ENCODE data around the gene BAZ2B. TPM values are rescaled to one million over a fixed set of nuclear protein-coding genes. Genes with fewer than 3 reads are reported as not detected.
"Not testable (repeated sequence)": the region's sequence is repeated elsewhere in the genome, so short reads cannot be mapped to it uniquely, and the experiment has no call there.

Gene BAZ2B
- polyA plus RNA-seq, 2 donors: 12.5 to 18.3 TPM

DNA sequence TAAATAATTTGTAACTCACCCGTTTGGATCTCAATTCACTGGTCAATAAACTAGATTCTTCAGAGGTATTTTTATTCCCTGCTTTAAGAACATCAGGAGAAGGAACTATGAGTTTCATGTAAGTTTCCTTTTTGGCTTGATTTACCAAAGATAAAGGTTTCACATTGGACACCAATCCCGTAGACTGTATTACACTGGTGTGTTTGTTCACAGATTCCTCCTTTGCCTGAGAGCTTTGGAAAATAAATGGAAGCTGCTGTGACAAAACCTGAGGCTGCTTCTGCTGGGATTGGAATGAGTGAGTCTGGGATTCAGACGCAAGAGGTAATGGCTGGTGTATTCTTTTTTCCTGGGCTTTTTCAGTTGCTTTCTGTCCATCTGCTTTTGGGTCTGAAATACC, 178.1 kb downstream of the BAZ2B start:
- H3K4me1 ChIP-seq (ENCODE audit: control insufficient read depth in 2 of 2, insufficient read depth in 2 of 2, low read length in 1 of 2): no peaks in the 10 kb centered on the region
- no peaks in the 10 kb centered on the region for H3K9me3 ChIP-seq (ENCODE audit: control insufficient read depth in 2 of 2, insufficient read depth in 1 of 2, low read depth in 1 of 2, low read length in 1 of 2)
- no peak overlapping the region for H3K27ac ChIP-seq (ENCODE audit: low read depth in 2 of 2, low read length in 1 of 2)
- 82 to 93% methylated on average over 3 of the region's 3 CpGs for WGBS, 2 donors
- H3K4me3 ChIP-seq (ENCODE audit: low read depth in 1 of 2, low read length in 2 of 2): no peak overlapping the region
- H3K27me3 ChIP-seq (ENCODE audit: control insufficient read depth in 1 of 2, insufficient read depth in 2 of 2, low read length in 2 of 2): no peaks in the 10 kb centered on the region
- peaks cover 0 to 5% of the 10 kb centered on the region in 2 donors for H3K36me3 ChIP-seq (ENCODE audit: control insufficient read depth in 2 of 2, insufficient read depth in 2 of 2, low read length in 1 of 2)

DNA sequence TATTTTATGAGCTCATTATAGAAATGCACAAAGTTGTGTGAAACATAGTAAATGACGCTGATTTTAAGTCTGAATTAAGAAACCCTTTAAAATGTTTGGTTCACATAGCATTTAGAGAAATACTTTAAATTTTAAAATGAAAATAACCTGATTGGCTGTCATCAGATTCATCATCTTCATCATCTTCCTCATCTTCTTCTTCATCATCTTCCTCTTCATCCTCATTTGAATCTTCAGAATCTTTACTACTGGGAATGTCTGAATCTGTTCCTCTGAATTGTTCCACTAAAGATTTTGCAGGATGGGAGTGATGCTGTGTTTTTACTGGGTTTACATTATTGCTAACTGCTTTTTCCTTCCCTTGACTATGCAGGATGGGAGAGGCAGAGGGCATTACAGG, 183.7 kb downstream of the BAZ2B start:
- no peak overlapping the region for H3K27ac ChIP-seq (ENCODE audit: low read depth in 2 of 2, low read length in 1 of 2)
- H3K4me1 ChIP-seq (ENCODE audit: control insufficient read depth in 2 of 2, insufficient read depth in 2 of 2, low read length in 1 of 2): no peaks in the 10 kb centered on the region
- 97 to 98% methylated on average over 1 of the region's 1 CpG for WGBS, 2 donors
- no peaks in the 10 kb centered on the region for H3K9me3 ChIP-seq (ENCODE audit: control insufficient read depth in 2 of 2, insufficient read depth in 1 of 2, low read depth in 1 of 2, low read length in 1 of 2)
- H3K4me3 ChIP-seq (ENCODE audit: low read depth in 1 of 2, low read length in 2 of 2): no peak overlapping the region
- no peaks in the 10 kb centered on the region for H3K27me3 ChIP-seq (ENCODE audit: control insufficient read depth in 1 of 2, insufficient read depth in 2 of 2, low read length in 2 of 2)
- H3K36me3 ChIP-seq (ENCODE audit: control insufficient read depth in 2 of 2, insufficient read depth in 2 of 2, low read length in 1 of 2): peaks cover 0 to under 1% of the 10 kb centered on the region in 2 donors

DNA sequence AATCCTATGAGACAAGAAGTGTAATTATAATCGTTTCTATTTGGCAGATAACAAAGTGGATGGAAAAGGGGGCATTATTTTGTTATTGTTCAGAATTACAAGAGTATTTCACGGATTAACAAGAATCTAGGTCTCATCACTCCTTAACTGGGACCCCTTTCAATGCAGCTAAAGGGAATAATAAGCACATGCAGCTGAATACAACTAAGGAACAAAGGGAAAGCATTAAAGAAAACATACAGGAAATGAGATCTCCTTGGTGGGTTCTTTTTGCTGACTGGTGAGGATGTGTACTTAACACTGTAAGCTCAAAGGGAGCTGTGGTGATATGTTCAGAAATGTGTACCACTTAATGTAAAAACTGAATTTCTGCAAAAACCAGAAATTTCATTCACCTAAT, 189.3 kb downstream of the BAZ2B start:
- 64 to 78% methylated on average over 2 of the region's 2 CpGs for WGBS, 2 donors
- no peaks in the 10 kb centered on the region for H3K4me1 ChIP-seq (ENCODE audit: control insufficient read depth in 2 of 2, insufficient read depth in 2 of 2, low read length in 1 of 2)
- H3K9me3 ChIP-seq (ENCODE audit: control insufficient read depth in 2 of 2, insufficient read depth in 1 of 2, low read depth in 1 of 2, low read length in 1 of 2): no peaks in the 10 kb centered on the region
- H3K4me3 ChIP-seq (ENCODE audit: low read depth in 1 of 2, low read length in 2 of 2): no peak overlapping the region
- H3K27me3 ChIP-seq (ENCODE audit: control insufficient read depth in 1 of 2, insufficient read depth in 2 of 2, low read length in 2 of 2): no peaks in the 10 kb centered on the region
- no peak overlapping the region for H3K27ac ChIP-seq (ENCODE audit: low read depth in 2 of 2, low read length in 1 of 2)
- peaks cover 0 to 2% of the 10 kb centered on the region in 2 donors for H3K36me3 ChIP-seq (ENCODE audit: control insufficient read depth in 2 of 2, insufficient read depth in 2 of 2, low read length in 1 of 2)

DNA sequence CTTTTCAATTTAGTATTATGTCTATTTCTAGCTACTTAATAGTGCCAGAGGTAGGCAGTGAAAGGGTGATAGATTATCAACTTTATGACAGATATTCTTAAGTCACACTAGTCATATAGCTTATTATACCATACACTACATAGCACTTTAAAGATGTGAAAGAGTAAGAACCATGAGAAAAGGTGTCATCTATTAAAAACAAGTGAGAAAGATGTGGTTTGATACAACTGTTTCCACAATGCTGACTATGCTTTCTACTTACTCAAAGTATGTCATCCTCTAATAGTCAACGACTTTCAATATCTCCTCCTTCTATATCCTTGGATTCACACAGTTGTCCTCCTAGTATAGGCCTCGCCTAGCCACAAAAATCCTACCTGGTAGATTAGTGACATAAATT, 196.9 kb downstream of the BAZ2B start:
- Histone ChIP-seq H3K4me3 (ENCODE audit: low read depth in 1 of 2, low read length in 2 of 2) (no peak overlapping the region), H3K27ac (ENCODE audit: low read depth in 2 of 2, low read length in 1 of 2) (no peak overlapping the region), H3K36me3 (ENCODE audit: control insufficient read depth in 2 of 2, insufficient read depth in 2 of 2, low read length in 1 of 2) (peaks cover 0 to 2% of the 10 kb centered on the region in 2 donors), H3K9me3 (ENCODE audit: control insufficient read depth in 2 of 2, insufficient read depth in 1 of 2, low read depth in 1 of 2, low read length in 1 of 2) (no peaks in the 10 kb centered on the region), H3K4me1 (ENCODE audit: control insufficient read depth in 2 of 2, insufficient read depth in 2 of 2, low read length in 1 of 2) (no peaks in the 10 kb centered on the region), H3K27me3 (ENCODE audit: control insufficient read depth in 1 of 2, insufficient read depth in 2 of 2, low read length in 2 of 2) (no peaks in the 10 kb centered on the region)
- 92 to 96% methylated on average over 2 of the region's 2 CpGs for WGBS, 2 donors

DNA sequence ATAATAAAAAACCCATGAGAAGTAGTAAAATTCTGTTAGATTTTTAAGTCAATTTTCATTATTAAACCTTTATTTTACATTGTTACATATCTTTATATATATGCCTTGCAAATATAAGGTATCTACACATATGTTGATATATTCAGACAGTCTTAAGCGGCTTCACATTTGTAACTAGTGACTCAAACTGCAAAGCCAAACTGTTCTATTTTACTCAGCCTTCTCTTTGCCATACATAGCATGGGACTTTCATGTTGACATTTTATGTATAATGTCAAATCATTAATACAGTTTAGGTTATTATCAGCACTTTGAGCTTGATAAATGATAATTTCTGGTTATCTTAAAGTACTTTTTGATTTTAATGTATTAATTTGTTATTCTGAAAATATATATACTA, 204.9 kb downstream of the BAZ2B start:
- no peak overlapping the region for H3K4me3 ChIP-seq (ENCODE audit: low read depth in 1 of 2, low read length in 2 of 2)
- peaks cover 0 to 4% of the 10 kb centered on the region in 2 donors for H3K36me3 ChIP-seq (ENCODE audit: control insufficient read depth in 2 of 2, insufficient read depth in 2 of 2, low read length in 1 of 2)
- no peaks in the 10 kb centered on the region for H3K4me1 ChIP-seq (ENCODE audit: control insufficient read depth in 2 of 2, insufficient read depth in 2 of 2, low read length in 1 of 2)
- no peaks in the 10 kb centered on the region for H3K9me3 ChIP-seq (ENCODE audit: control insufficient read depth in 2 of 2, insufficient read depth in 1 of 2, low read depth in 1 of 2, low read length in 1 of 2)
- H3K27me3 ChIP-seq (ENCODE audit: control insufficient read depth in 1 of 2, insufficient read depth in 2 of 2, low read length in 2 of 2): no peaks in the 10 kb centered on the region
- no peak overlapping the region for H3K27ac ChIP-seq (ENCODE audit: low read depth in 2 of 2, low read length in 1 of 2)
- 89 to 97% methylated on average over 1 of the region's 1 CpG for WGBS, 2 donors

DNA sequence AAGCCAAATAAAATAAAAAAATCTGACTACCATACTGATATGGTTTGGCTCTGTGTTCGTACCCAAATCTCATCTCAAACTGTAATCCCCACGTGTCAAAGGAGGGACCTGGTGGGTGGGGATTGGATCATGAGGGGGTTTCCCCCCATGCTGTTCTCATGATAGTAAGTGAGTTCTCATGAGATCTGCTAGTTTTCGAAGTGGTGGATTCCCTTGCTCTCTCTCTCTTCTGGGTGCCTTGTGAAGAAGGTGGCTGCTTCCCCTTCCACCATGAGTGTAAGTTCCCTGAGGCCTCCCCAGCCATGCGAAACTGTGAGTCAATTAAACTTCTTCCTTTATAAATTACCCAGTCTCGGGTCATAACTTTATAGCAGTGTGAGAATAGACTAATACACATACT, 206.1 kb downstream of the BAZ2B start:
- 86% methylated on average over 5 of the region's 5 CpGs for WGBS, 2 donors
- H3K4me1 ChIP-seq (ENCODE audit: control insufficient read depth in 2 of 2, insufficient read depth in 2 of 2, low read length in 1 of 2): no peaks in the 10 kb centered on the region
- no peak overlapping the region for H3K4me3 ChIP-seq (ENCODE audit: low read depth in 1 of 2, low read length in 2 of 2)
- peaks cover 2 to 4% of the 10 kb centered on the region in 2 donors for H3K36me3 ChIP-seq (ENCODE audit: control insufficient read depth in 2 of 2, insufficient read depth in 2 of 2, low read length in 1 of 2)
- H3K9me3 ChIP-seq (ENCODE audit: control insufficient read depth in 2 of 2, insufficient read depth in 1 of 2, low read depth in 1 of 2, low read length in 1 of 2): no peaks in the 10 kb centered on the region
- no peaks in the 10 kb centered on the region for H3K27me3 ChIP-seq (ENCODE audit: control insufficient read depth in 1 of 2, insufficient read depth in 2 of 2, low read length in 2 of 2)
- H3K27ac ChIP-seq (ENCODE audit: low read depth in 2 of 2, low read length in 1 of 2): no peak overlapping the region

DNA sequence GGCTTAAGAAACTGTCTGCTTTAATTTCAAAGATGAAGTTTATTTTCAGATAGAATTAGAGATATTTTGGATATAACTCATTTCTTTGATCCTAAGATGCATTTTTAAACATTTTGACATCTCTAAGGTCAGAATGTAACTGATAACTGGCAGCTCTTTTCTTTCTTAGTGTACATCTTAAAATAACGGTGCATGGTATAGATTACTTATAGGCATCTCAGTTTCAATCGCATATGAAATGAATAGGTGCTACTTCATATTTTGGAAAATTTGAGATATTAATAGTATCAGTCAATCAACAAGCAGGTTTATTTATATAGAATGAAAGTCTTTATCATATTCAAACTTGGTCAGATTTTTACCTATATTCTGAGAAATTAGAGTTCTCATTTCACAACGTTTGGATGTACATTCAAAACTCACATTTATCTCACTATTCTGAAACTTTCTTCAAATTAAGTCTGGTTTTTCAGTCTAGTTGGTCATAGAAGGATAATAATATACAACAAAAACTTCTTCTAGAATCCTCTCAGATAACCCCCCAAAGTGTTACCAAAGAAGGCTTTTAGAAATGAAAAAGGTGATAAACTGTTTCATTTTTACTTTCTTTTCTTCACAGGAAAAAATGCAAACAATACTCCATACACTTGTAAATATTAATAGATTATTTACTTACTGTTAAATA, 207.1 kb downstream of the BAZ2B start:
- no peaks in the 10 kb centered on the region for H3K27me3 ChIP-seq (ENCODE audit: control insufficient read depth in 1 of 2, insufficient read depth in 2 of 2, low read length in 2 of 2)
- H3K4me1 ChIP-seq (ENCODE audit: control insufficient read depth in 2 of 2, insufficient read depth in 2 of 2, low read length in 1 of 2): no peaks in the 10 kb centered on the region
- H3K27ac ChIP-seq (ENCODE audit: low read depth in 2 of 2, low read length in 1 of 2): no peak overlapping the region
- H3K4me3 ChIP-seq (ENCODE audit: low read depth in 1 of 2, low read length in 2 of 2): no peak overlapping the region
- H3K36me3 ChIP-seq (ENCODE audit: control insufficient read depth in 2 of 2, insufficient read depth in 2 of 2, low read length in 1 of 2): peaks cover 2 to 4% of the 10 kb centered on the region in 2 donors
- WGBS, 2 donors: 71 to 73% methylated on average over 3 of the region's 3 CpGs
- H3K9me3 ChIP-seq (ENCODE audit: control insufficient read depth in 2 of 2, insufficient read depth in 1 of 2, low read depth in 1 of 2, low read length in 1 of 2): no peaks in the 10 kb centered on the region

DNA sequence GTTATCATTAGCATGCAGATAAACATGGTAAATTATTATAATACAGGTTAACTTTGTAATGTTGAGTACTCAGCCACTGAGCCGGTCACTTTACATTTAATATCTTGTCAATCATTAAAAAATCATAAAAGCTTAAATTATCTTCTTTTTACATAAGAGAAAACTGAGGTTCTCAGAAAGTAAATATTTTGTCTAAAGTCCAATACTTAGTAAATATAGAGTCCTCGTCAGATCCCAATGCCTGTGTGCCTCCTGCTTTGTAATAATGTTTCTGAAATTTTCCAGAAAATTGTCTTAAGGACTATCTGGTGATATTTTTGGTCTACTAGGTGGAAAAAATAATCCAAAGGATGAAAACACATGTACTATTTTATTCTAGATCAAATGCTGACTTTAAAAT, 213.6 kb downstream of the BAZ2B start:
- no peaks in the 10 kb centered on the region for H3K9me3 ChIP-seq (ENCODE audit: control insufficient read depth in 2 of 2, insufficient read depth in 1 of 2, low read depth in 1 of 2, low read length in 1 of 2)
- H3K4me1 ChIP-seq (ENCODE audit: control insufficient read depth in 2 of 2, insufficient read depth in 2 of 2, low read length in 1 of 2): no peaks in the 10 kb centered on the region
- no peak overlapping the region for H3K4me3 ChIP-seq (ENCODE audit: low read depth in 1 of 2, low read length in 2 of 2)
- H3K27ac ChIP-seq (ENCODE audit: low read depth in 2 of 2, low read length in 1 of 2): no peak overlapping the region
- peaks cover 0 to 2% of the 10 kb centered on the region in 2 donors for H3K36me3 ChIP-seq (ENCODE audit: control insufficient read depth in 2 of 2, insufficient read depth in 2 of 2, low read length in 1 of 2)
- 84 to 94% methylated on average over 2 of the region's 2 CpGs for WGBS, 2 donors
- H3K27me3 ChIP-seq (ENCODE audit: control insufficient read depth in 1 of 2, insufficient read depth in 2 of 2, low read length in 2 of 2): no peaks in the 10 kb centered on the region

DNA sequence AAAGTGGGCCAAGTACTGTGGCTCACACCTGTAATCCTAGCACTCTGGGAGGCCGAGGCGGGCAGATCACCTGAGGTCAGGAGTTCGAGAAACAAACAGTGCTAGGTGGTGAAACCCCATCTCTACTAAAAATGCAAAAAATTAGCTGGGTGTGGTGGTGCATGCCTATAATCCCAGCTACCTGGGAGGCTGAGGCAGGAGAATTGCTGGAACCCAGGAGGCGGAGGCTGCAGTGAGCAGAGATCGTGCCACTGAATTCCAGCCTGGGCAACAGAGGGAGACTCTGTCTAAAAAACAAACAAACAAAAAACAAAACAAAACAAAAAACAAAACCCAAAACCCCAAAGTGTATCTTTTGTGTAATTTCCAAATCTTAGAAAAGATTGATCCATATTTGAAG, 214.2 kb downstream of the BAZ2B start:
- H3K36me3 ChIP-seq (ENCODE audit: control insufficient read depth in 2 of 2, insufficient read depth in 2 of 2, low read length in 1 of 2); H3K27ac ChIP-seq (ENCODE audit: low read depth in 2 of 2, low read length in 1 of 2); H3K9me3 ChIP-seq (ENCODE audit: control insufficient read depth in 2 of 2, insufficient read depth in 1 of 2, low read depth in 1 of 2, low read length in 1 of 2); H3K4me1 ChIP-seq (ENCODE audit: control insufficient read depth in 2 of 2, insufficient read depth in 2 of 2, low read length in 1 of 2); H3K4me3 ChIP-seq (ENCODE audit: low read depth in 1 of 2, low read length in 2 of 2); H3K27me3 ChIP-seq (ENCODE audit: control insufficient read depth in 1 of 2, insufficient read depth in 2 of 2, low read length in 2 of 2): not testable (repeated sequence)
- WGBS, 2 donors: 97% methylated on average over 5 of the region's 5 CpGs

DNA sequence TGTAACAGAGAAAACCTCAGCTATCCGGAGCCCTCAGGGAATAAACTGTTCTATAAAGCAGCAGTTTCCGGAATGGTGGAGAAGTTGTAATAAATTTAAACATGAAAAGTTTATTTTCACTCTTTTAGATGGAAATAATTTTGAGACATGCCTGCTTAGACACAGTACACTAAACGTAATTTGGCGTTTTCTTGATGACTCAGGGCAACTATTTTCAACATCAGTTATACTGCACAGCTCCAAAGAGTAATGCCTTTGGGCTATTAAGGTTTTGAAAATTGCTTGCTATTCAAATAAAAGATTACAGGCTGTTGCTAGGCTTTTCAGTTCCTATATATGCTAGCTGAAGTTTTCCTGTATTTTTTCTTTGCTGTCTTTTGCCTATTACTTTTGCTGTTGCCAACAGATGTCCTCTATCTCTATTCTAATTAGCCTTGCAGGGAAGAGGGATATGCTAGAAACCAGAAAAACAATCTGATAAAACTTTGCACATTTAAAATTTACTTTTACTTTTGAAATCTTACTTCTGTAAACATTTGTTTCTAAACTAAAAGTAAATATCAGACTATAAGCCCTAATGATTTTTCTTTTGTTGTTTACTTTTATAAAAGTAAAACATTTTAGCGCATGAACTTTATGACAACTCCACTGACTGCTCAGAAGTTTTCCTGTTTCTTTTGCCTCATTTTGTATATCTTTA, 216.5 kb downstream of the BAZ2B start:
- Histone ChIP-seq H3K36me3 (ENCODE audit: control insufficient read depth in 2 of 2, insufficient read depth in 2 of 2, low read length in 1 of 2) (no peaks in the 10 kb centered on the region), H3K4me3 (ENCODE audit: low read depth in 1 of 2, low read length in 2 of 2) (no peak overlapping the region), H3K27ac (ENCODE audit: low read depth in 2 of 2, low read length in 1 of 2) (no peak overlapping the region), H3K4me1 (ENCODE audit: control insufficient read depth in 2 of 2, insufficient read depth in 2 of 2, low read length in 1 of 2) (no peaks in the 10 kb centered on the region), H3K27me3 (ENCODE audit: control insufficient read depth in 1 of 2, insufficient read depth in 2 of 2, low read length in 2 of 2) (no peaks in the 10 kb centered on the region), H3K9me3 (ENCODE audit: control insufficient read depth in 2 of 2, insufficient read depth in 1 of 2, low read depth in 1 of 2, low read length in 1 of 2) (no peaks in the 10 kb centered on the region)
- WGBS, 2 donors: 58 to 63% methylated on average over 5 of the region's 5 CpGs

All from esophagus (tissue), 2 donors.